GM18517 (cell line): Measurements from ENCODE around the gene SIGLEC10.

Source experiments
- ATAC-seq: cut with Tn5 transposase; IDR thresholded peaks from one replicate; pipeline ENCODE4 v1.9.1; 2021; ENCODE audit warnings: mild to moderate bottlenecking, moderate library complexity; ENCODE audit not compliant: unreplicated experiment

The SIGLEC10 gene

DNA sequence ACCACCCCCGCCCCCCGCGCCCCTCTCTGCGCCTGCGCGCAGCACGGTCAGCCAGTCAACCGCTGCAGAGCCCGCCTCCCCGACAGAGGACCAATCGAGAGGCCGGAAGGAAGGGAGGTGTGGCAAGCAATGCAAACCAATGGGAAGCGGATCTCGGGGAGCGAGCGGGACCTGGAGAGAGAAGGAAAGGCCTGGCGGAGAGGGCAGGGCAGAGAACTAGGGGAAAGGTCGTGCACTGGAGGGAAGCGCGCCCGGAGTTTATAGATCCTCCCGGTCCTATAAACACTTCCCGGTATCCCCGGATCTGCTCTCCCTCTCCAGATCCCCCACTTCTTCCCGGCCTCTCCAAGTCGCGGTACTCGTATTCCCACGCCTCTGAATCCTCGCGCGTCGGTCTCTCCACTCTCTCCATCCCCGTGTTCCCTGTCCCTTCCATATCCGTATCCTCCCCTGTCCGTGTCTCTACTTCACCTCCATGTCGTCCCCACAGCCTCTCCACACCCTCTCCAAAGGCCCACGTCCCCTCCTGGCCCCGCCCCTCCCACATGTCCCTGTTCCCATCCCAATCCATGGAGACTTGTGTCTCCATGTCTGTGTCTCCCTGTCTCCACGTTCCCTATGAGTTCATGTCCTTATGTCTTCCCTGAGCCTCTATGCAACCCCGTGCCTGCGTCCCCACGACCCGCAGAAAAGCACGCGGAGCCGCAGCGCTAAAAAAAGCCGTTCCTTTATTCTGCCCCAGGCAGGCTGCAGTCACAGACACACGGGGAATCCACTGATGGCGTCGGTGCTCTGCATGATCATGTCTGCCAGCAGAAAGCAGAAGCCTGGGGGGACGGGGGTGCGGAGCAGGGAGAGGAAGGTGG, 50.8 kb downstream of the SIGLEC10 start:
- ATAC-seq, result no peak

DNA sequence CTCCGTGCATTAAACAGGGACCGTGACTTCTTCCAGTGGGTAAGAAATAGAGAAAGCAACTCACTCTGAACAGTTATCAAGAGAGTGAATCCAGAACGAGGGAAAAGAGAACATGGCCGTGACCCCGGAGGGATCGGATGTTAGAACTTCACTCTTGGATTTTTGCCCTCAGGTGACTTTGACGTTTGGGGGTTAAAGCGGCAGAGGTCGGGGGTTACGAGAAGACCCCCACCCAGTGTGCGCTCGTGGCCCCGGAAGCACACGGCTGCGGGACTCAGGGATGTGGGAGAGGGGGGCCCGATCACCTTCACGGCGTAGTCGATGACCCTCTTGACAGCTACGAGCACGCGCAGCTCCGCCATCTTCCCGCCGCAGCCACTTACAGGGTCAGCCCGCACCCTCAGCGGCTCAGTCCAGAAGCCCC, 51.5 kb downstream of the SIGLEC10 start, which contains the start of gene ETFB:
Gene ETFB (minus strand): TSS at position 424 of the 424 bp plus-strand sequence. CDS start 62 bp downstream, at position 362.
- no peak for ATAC-seq

DNA sequence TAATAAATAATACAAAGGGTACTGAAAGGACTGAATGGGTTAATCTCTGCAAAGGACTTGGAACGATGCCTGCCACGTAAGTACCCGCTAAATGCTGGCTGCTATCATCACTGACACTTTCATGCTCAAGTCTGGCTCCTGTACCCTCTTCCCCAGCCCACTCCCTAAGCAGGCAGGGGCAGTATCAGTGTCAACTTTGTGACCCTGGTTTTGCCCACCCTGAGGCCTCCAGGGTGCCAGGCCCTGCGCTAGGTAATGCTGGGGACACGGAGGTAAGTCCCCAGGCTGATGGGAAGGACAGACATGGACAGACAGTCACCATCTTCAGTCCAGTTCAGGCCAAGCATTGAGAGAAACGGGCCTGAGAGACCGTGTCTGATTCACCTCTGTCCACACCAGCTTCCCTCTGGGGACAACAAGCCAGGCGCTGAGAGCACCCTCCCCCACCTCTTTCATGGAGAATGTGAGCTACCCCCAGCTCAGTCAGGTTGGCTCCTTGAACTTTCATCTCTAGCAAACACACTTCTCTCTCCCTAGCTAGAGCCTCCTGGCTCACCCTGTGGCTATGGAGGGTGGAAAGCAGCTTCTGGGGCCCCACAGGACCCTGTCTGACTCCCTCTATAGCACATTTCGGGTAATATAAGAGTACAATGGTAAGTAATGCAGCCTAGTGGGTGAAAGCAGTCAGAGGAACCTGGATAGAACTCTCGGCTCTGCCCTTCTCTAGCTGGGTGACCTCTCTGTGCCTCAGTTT, 52.1 kb downstream of the SIGLEC10 start:
- ATAC-seq, result no peak

DNA sequence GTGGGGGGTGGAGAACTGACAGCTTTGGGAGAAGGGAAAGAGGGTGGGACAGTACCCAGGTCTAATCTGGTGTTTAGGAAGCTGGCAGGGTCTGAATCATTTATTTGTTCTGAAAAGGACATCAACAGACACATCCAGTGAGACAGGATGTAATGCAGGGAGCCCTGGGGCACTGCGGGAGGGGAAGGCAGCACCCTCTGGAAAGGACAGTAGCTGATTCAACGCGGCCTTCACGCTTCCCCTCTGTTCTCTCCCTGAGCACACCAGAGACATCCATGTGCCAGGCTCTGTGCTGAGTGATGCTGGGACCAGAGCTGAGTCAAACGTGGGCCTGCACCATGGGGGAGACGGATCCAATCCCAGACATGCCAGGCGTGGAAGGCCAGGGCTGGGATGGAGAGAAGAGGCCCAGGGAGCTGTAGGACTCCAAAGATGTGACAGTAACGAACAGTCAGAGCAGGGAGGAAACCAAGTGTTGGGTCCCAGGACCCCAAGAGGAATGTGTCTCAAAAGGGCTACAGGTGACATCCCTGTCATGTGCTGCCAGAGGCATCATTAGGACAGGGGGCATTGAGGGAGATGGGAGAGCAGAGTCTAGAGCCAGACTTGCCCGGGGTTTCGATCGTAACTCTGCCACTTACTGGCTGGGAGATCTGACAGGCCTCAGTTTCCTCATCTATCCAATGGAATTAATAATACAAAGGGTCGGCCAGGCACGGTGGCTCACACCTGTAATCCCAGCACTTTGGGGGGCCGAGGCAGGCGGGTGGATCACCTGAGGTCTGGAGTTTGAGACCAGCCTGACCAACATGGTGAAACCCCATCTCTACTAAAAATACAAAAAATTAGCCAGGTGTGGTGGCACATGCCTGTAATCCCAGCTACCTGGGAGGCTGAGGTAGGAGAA, 53.0 kb downstream of the SIGLEC10 start:
- no peak for ATAC-seq

DNA sequence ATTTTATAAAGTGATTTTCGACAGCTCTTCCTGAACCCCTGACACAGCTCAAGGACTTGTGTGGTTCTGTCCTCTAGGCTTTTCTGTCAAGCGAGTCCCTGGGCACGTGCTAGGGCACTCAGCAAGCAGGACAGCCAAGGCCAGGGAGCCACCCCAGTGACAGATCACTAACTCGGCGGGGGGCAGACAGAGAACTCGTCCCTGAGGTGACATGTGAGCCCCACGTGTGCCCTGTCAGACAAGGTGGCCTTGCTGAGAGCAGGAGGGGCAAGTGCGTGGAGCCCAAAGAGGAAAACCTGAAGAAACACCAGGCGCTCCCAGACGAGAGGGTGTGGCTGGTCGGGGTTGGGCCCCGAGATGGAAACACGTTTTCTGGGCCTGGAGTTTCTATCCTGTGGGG, 56.2 kb downstream of the SIGLEC10 start:
- no peak for ATAC-seq
